ENCODE results near the gene BLOC1S5. TPM values are rescaled to one million over a fixed set of nuclear protein-coding genes. Genes with fewer than 3 reads are reported as not detected.
"Not testable (repeated sequence)": the region's sequence is repeated elsewhere in the genome, so short reads cannot be mapped to it uniquely, and the experiment has no call there.

The BLOC1S5 gene
- total RNA-seq, 1 donor from 2014 or later, result 10.8 TPM

DNA sequence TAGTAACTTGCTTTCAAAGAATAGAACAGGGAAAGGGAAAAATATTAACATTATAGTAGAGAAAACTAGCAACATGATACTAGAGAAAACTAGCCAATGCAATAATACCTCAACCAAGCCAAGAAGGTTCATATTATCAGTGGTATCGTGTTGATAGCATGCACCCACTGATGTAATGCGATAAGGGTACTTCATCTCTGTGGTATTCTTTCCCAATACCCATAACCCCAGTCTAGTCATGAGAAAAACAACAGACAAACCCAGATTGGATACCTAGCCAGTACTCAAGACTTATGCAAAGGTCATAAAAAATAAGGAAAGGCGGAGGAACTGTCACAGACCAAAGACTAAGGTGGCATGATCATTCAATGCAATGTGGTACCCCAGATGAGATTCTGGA lies 21.0 kb downstream of the BLOC1S5 start:
- no peak for DNase-seq (ENCODE audit: low spot score)

DNA sequence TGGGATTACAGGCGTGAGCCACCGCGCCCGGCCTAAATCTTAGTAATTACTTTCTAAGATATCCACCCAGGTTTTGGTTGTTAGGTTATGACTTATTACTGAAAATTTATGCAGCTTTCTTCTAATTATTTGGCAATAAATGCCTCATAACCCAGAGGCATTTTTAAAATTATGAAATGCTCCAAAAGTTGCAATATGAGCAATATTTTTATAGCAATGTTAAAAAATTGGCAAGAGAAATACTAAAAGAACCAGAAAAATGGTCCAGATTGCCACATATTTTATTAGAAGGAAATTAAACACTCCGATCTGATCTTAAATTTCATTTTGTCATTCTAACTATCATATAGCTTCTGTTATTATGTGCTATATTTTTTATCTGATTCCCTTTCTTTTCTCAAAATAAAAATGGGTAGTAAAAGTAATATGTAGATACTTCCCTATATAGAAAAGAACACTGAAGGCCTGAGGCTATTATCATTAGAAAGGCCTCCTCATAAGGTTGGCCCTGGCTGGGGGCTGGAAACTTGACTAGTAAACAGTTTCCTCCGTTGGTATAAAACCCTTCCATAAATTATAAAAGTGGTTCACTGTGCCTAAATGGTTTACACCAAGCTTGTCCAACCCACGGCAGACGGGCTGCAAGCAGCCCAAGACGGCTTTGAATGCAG lies 22.1 kb downstream of the BLOC1S5 start:
- DNase-seq (ENCODE audit: low spot score), result no peak

DNA sequence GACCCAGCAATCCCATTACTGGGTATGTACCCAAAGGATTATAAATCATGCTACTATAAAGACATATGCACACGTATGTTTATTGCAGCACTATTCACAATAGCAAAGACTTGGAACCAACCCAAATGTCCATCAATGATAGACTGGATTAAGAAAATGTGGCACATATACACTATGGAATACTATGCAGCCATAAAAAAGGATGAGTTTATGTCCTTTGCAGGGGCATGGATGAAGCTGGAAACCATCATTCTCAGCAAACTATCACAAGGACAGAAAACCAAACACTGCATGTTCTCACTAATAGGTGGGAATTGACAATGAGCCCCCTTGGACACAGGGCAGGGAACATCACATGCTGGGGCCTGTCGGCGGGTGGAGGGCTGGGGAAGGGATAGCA lies 30.1 kb downstream of the BLOC1S5 start:
- DNase-seq (ENCODE audit: low spot score), result not testable (repeated sequence)

DNA sequence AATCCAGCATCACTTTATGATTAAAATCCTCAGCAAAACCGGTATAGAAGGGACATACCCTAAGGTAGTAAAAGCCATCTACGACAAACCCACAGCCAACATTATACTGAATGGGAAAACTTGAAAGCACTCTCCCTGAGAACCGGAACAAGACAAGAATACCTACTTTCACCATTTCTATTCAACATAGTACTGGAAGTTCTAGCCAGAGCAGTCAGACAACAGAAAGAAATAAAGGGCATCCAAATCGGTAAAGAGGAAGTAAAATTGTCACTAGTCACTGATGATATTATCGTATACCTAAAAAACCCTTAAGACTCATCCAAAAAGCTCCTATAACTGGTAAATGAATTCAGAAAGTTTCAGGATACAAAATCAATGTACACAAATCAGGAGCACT lies 33.3 kb downstream of the BLOC1S5 start:
- DNase-seq (ENCODE audit: low spot score), result no peak

DNA sequence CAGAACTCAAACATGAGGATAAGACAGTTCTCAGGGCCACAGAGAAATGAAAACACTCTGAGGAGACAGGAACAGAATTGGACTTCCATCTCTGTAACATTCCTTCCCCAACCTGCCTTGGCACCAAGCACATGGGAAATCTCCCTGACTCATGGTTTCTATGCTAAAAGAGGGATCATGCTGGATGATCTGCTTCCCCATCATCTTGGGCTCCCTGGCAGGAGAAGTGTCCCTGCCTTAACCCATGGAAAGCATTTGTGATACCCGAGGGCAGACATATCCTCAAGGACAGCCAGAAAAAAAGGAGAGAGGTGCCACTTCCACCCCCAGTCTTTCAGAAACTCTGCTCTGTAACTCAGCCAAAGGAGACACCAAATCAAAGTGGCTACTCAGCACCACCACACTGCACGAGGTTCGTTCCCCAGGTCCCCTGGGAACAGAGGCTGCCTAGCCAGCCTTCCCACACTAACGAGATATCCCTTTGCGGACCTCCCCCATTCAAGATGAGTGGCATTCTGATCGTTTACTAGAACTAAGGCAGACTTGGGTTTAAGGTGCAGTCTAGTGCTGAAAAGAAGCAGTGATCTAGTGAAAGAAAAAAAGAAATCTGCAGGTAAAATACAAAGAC lies 34.8 kb downstream of the BLOC1S5 start:
- no peak for DNase-seq (ENCODE audit: low spot score)

DNA sequence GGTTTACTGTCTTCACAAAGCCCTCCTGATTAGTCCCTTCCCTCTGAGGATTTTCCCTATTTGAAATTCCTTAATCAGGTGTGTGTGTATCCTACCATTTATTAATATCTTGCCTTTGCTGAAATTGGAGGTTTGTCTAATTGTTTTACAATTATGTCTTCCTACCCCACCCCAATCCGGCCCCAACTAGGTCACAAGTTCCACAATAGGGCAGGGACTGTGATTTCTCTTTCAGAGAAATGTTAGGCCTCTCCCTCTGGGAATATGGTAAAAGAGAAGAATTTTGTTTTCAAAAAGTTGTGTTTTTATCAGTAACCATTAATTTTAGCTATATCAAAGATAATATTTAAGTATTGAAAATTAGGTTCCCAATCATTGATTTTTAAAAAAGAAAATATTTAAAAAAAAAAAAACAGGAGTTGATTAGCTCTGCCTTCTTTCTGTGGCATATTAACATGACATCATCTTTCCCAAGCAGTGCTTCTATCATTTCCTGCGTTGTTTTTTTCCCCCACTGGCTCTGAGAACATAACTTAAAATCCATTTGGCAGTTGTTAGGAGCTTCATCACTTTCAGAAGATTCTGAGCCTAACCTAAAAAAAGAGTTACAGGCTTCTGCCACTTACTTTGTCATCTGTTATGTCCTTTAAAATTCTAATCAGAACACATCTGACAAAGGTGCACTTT lies 36.1 kb downstream of the BLOC1S5 start:
- no peak for DNase-seq (ENCODE audit: low spot score)

DNA sequence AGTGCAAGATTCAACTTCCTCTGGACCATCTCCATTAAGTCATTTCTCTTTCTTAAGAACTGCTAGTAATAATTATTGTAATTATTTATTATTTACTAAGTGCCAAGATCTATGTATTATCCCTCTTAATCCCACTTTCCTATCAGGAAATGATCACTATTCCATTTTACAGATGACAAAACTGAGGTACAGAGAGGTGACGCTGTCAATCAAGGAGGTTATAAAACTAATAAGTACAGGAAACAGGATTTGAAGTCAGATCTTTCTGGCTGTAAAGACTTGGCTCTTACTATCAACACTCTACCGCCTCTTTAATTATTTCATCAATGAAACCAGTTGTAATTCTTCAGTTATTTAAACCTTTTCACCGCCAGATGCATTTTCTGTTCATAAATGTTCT lies 37.4 kb downstream of the BLOC1S5 start:
- DNase-seq (ENCODE audit: low spot score), result no peak

DNA sequence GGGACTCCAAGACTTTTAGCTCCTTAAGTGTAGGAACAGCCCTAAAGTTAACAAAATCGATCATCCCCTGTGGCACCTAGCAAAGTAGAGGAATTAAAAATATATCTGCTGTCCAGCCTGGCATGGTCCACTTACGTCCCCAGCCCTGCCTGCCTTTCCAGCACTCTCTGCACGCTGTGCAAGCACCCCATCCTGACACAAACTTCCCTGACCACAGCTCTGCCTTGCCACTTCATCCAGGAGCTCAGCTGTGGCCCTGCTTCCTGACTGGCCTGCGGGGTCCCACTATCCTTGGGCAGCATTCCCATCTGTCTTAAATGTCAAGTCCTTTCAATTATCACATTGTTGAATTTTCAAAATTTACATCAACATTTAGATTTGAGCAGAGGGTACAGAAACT lies 39.0 kb downstream of the BLOC1S5 start:
- DNase-seq (ENCODE audit: low spot score), result no peak

DNA sequence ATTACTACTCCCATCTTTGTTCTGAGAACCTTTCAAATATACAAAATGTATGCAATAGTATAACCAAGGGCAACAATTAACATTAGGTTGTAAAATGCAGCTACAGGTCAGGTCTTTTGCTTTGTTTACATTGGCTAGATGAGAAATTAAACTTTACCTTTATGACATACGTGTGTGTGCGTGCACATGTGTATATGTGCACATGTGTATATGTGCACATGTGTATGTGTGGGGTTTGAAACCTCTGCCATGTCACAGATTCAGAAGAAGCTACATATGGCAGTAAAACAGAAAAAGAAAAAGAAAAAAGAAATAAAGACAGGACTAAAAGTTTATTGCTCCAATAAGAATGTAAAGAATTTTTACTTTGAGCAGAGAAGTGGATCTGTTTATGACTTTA lies 40.6 kb downstream of the BLOC1S5 start:
- DNase-seq (ENCODE audit: low spot score), result no peak

DNA sequence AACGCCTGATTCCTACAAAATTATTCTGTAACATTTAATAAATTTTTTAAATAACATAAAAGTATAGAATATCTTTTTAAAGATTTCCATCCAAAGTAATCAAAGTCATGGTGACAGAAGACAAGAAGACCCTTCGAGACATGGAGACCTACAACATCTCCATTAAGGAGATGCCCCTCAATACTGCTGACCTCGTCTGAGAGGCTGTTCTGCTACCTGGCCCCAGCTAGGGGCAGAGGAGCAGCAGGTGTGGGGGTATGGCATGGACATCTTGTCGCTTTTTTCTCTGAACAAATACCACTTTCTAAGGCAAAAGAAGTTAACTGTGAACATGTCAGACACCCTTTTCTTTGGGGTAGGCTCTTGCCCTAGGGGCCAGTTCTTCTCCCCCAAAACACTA lies 44.1 kb downstream of the BLOC1S5 start:
- no peak for DNase-seq (ENCODE audit: low spot score)

DNA sequence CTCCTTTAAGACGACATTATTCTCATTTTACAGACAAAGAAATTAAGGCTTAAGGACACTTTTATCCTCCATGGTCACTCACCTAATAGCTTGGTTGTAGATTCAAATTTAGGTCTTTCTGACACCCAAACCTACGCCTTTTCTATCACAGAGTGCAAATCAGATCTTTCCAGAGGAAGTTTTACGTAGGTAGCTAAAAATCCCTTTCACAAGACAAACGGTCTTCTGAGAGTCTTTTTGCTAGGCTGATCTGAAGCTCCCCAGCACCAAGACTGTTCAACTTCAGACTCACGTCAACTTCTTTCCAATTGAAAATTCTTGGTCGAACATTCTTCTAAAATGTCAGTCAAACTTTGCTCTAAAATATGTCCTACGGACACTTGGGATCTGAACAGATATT lies 46.5 kb downstream of the BLOC1S5 start:
- DNase-seq (ENCODE audit: low spot score), result no peak

DNA sequence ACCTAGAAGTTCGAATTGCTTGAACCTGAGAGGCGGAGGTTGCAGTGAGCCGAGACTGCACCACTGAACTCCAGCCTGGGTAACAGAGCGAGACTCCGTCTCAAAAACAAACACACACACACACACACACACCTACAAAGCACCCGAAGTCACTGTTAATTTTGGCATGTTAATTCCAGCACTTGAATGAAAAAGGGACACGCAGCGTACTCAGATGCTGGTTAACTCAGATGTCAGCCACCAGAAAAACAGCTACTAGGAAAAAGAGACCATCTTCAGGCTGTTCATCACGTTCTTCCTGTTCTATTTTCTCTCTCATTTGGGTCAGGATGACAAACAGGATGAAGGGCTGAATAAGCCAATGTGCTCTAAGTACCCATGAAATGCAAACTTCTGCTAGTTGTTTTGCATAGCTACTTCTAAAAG lies 46.9 kb downstream of the BLOC1S5 start:
- no peak for DNase-seq (ENCODE audit: low spot score)

DNA sequence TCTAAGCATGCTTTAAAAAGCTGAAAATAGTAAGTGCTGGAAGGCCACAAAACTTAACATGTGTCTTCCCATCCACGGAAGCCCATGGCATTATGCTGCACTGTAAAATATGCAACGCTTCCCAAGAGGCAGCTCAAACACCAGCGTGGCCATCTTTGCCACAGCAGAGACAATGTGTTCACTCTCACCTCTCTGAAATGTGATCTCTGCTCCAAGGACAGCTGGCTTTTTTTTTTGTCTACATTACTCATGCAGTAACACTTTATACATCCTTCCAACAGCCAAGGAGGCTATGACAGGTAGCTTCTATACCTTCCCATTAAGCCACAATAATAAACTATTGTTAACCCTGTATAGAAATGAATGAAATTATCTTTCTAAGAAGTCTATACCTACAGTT lies 49.2 kb downstream of the BLOC1S5 start:
- no peak for DNase-seq (ENCODE audit: low spot score)

DNA sequence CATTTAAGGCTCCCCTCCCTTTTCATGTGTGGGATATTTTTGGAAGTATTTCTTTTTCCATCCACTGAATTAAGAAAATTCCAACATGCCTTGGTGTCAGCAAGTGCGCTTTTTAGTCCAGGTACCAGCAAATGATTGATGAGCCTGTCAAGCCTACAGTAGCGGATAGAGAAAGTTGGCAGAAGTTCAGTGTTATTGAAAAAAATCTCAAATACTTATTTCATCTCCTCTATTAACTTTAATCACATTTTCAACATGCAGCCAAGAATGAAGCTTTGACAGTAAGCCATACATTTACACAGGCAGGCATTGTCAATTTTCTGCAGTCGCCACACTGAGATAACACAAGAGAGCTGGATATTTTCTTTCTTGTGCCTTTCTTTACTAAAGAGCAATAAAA lies 50.4 kb downstream of the BLOC1S5 start:
- DNase-seq (ENCODE audit: low spot score), result no peak

DNA sequence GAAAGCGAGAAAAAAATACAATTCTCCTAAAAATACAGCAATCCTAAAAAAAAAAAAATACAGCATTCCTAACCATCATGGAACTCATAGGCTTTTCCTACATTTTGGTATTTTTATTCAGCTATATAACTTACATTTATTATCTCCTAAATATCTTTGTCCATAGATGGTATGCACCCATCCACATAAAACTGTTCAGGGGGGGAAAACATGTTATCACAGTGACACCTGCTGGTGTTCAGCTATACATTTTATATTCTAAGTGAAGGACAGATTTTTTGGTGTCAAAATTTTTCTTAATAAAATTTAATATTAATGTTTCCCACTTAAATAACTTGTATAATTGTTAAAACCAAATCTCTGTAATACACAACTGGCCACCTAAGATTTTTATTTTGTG lies 58.0 kb downstream of the BLOC1S5 start:
- DNase-seq (ENCODE audit: low spot score), result no peak

DNA sequence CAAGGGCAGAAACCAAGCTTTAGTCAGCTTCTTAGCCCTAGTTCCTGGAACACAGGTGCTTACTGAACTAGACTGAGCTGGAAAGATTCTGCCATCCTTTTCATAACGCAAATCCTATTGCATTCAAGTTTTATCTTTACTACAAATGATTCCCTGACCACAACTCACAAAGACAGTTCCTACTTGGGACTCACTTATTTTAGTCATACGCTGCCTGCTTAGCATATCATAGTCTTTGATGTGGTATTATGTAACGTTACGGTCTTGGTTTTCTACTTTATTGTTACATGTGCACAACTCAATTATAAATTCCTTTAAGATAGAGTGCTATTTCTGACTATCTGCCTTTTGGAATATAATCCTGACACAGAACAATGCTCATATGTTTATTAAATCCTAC lies 59.1 kb downstream of the BLOC1S5 start:
- no peak for DNase-seq (ENCODE audit: low spot score)

DNA sequence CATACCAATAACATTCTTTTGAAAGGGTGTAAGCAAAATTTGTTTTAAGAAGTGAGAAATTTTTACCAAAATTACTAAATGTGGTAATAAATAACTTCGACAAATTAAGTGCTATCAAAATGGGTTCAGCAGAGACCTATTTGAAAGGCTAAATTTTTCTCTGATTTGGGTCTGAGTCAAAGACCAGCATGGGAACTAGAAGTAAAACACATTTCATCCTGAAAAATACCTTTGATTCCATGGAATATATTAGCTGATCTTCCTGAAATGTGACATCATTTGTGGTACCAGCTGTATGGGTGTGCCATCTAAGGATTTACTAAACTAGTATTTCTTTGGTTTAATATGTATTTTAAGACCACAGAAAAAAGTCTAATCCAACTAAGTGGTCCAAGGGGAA lies 63.6 kb downstream of the BLOC1S5 start:
- DNase-seq (ENCODE audit: low spot score), result no peak

DNA sequence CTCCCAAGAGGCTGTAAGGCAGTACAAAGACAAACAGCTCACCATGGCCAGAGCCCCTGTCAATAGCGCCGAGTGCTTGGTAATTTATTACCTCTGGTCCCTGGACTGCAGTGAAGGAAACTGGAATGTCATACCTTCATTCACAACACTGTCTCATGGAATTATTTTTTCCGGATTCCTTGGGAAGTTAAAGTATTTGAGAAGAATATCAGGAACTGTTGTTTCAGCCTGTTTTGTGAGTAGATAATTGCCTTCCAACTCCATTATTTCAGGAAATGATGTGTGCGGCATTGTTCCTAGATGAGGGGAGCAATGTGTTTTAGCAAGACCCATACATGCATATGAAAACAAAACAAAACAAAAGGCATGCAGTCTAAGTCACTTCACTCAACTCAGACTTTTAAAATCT lies 64.0 kb downstream of the BLOC1S5 start:
- no peak for DNase-seq (ENCODE audit: low spot score)

DNA sequence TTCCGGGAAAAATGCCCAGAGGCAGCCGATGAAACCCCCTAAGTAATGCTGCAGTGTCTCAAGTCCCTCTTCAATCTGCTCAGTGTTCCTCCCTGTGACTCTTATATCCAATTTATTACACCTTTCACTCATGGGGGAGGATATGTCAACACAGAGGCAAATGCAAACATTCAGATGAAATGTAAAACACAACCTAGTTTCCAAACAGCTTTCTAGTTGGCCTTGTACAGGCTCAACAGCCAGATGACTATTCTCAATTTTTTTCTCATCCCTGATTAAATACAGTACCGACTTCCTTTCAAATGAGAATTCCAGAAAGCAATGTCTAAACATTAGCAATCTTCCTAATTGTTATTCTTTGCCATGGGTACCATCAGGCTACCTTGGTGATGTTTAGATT lies 65.0 kb downstream of the BLOC1S5 start:
- no peak for DNase-seq (ENCODE audit: low spot score)

DNA sequence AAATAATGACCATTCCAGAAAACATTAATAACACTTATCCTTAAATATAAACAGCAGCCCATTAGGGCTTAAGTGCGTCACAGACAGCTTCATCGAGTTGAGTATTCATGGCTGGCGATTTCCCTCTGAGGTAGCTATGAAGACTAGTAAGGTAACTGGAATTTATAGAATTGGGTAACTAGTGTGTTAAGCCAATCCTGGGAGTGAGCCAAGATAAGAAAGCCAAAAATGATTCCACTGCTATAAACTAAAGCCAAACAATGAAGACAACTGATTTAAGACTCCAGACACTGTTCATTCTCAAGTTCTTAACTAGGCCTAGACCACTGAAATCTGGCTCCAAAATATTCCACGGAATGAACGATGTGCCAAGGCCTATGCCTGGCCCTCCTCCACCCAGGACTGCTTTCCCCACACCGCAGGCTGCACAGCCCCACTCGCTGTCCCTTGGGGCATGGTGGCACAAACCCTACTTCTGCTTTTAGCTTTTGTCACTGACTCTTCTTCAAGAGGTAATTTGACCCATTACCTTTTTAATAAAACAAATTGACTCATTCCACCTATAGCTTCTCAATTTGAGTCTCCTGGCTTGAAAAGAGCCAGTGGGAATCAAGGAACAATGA lies 66.0 kb downstream of the BLOC1S5 start:
- no peak for DNase-seq (ENCODE audit: low spot score)

DNA sequence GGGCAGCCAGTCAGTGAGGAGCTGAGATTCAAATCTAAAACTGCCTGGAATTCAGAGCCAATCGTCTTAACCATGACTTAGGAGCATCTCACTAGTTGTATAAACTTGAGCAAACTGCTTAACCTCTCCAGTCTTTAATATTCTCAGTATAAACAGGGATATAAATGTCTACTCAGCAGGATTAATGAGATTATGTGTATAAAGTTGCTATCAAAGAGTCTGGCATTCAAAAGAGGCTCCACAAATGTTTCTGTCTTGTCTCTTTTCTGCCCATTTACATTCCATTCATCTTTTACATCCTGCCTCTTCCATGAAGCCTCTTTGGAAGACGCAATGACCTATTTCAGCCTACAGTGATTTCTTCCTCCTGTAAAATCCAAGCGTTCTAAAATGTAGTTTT lies 66.9 kb downstream of the BLOC1S5 start:
- no peak for DNase-seq (ENCODE audit: low spot score)

DNA sequence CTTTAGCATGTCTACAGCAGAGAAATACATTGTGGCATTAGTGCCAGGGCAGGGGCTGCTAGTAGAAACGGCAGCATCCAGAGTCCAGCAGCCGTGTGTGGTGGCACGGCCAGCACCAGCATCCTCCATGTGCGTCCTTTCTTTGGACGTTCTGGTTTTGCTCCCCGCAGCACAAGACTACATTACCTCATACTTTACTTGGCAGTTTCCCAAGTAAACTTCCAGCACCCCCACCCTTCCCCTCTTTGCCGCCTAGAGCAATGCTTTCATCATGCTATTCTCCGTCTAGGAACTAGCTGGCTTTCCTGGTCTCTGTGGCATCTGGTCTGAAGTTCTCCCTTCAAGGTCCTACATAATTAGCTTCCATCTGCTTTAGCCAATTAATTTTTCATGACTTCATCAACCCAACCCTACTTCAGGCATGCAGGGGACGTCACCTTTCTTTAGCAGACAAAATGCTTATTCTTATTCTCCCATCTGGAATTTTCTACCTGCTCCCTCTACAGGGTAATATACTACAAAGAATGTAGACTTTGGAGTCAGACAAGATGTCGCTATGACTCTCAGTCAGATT lies 67.6 kb downstream of the BLOC1S5 start:
- DNase-seq (ENCODE audit: low spot score), result no peak

DNA sequence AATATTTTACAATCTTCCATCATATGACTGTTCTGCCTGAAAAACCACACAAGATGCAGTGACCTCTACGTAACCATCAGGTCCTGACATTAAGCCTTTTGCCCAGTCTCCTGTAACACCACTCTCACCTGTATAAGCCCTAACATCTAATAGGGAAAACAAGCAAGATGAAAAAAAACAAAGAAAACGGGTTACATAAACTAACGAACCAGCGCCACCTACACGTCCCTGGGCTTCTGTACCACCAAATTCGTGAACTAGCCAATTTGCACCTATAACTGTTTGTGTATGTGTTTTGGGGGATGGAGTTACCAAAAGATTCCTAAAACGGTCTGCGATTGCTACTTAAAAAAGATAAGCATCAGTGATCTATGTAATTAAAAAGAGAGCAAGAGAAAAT lies 70.2 kb downstream of the BLOC1S5 start:
- DNase-seq (ENCODE audit: low spot score), result no peak

Data from mucosa of gallbladder (tissue), 1 donor.